Vagina (tissue), 2 donors: ENCODE results near the gene OPRD1. TPM values are rescaled to one million over a fixed set of nuclear protein-coding genes. Genes with fewer than 3 reads are reported as not detected.
"Not testable (repeated sequence)": the region's sequence is repeated elsewhere in the genome, so short reads cannot be mapped to it uniquely, and the experiment has no call there.

ENCODE experiments used
- DNase-seq, 2 donors: peaks; one replicate each; pipeline ENCODE4 v3.0.0-alpha.2; 2017; ENCODE audit errors: extremely low spot score in 2 of 2
- H3K27ac ChIP-seq: fragments of 200-600 bp; sonication (generic); one replicate; pipeline ENCODE4 v1.5.1; 2019
- H3K27me3 ChIP-seq: fragments of 200-600 bp; sonication (generic); one replicate; pipeline ENCODE4 v1.5.1; 2019
- H3K36me3 ChIP-seq, 2 donors: fragments of 200-600 bp; sonication (generic); one replicate each; pipeline ENCODE4 v1.5.1; 2017 to 2019
- H3K4me1 ChIP-seq: fragments of 200-600 bp; sonication (generic); one replicate; pipeline ENCODE4 v1.5.1; 2019
- H3K4me3 ChIP-seq, 2 donors: fragments of 200-600 bp; sonication (generic); 1 replicate in 1 of 2; 2 replicates in 1 of 2; pipeline ENCODE4 v1.5.1; 2016 to 2019
- H3K9me3 ChIP-seq: fragments of 200-600 bp; sonication (generic); one replicate; pipeline ENCODE4 v1.5.1; 2019
- CTCF ChIP-seq, 3 experiments: fragments of 450-650 bp in 2 of 3; fragments of 200-600 bp in 1 of 3; sonication (generic) in 1 of 3; IDR thresholded peaks; one replicate each; pipeline ENCODE4 v1.5.1; 2017 to 2019; ENCODE audit warnings: antibody characterized with exemption in 3 of 3, mild to moderate bottlenecking in 2 of 3, moderate library complexity in 2 of 3
- POLR2A ChIP-seq, 2 donors: fragments of 450-650 bp; IDR thresholded peaks; one replicate each; pipeline ENCODE4 v1.6.1; 2017; ENCODE audit warnings: antibody characterized with exemption in 2 of 2, mild to moderate bottlenecking in 2 of 2, moderate library complexity in 2 of 2
- POLR2AphosphoS5 ChIP-seq, 2 donors: sonication (generic); formaldehyde crosslinking; IDR thresholded peaks; one replicate each; pipeline ENCODE4 v1.9.0; 2017; ENCODE audit warnings: antibody characterized with exemption in 2 of 2, mild to moderate bottlenecking in 2 of 2, low read depth in 1 of 2; ENCODE audit not compliant: insufficient read depth in 1 of 2
- intact Hi-C: fragments of 100-400 bp; cut with DNase I; formaldehyde crosslinking; loops from one replicate; pipeline ENCODE4 v1.15.1; 2023
- total RNA-seq: library from RNA; depleted of rRNA; stranded (reverse); fragments of >200 nt; gene quantifications from one replicate; pipeline ENCODE4 v1.2.3, GENCODE V29; 2016

OPRD1 gene
- total RNA-seq, 1 donor from 2014 or later: 2.2 TPM

DNA sequence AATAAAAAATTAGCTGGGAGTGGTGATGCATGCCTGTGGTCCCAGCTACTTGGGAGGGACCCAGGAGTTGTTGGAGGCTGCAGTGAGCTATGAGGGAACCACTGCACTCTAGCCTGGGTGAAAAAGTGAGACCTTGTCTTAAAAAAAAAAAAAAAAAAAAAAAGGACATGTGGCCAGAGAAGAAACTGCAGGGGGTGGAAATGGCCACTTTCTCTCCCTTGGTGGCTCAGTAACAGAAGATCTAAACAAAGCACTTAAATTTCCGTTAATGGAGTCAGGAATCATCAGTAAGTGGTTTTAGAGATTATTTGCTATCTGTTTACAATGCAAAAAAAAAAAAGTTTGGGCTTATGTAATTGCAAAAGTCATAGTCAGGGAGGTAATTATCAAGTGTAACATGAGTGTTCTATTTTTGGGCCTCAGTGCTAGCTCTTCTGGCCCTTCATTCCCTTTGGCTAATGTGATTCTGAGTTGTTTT, 19.3 kb upstream of the OPRD1 start:
- no peak overlapping the region for H3K27ac ChIP-seq
- H3K9me3 ChIP-seq: no peaks in the 10 kb centered on the region
- DNase-seq: no peak
- no peaks in the 10 kb centered on the region for H3K4me1 ChIP-seq
- no peak overlapping the region for H3K4me3 ChIP-seq
- intact Hi-C loops: no loop called here
- H3K27me3 ChIP-seq: no peaks in the 10 kb centered on the region
- no peak for TF ChIP-seq CTCF (IDR thresholded peaks at IDR 0.05)
- no peak for TF ChIP-seq POLR2A (IDR thresholded peaks at IDR 0.05)
- no peak for TF ChIP-seq POLR2AphosphoS5 (IDR thresholded peaks at IDR 0.05; ENCODE audit: insufficient read depth in 1 of 2, low read depth in 1 of 2)
- no peaks in the 10 kb centered on the region for H3K36me3 ChIP-seq

DNA sequence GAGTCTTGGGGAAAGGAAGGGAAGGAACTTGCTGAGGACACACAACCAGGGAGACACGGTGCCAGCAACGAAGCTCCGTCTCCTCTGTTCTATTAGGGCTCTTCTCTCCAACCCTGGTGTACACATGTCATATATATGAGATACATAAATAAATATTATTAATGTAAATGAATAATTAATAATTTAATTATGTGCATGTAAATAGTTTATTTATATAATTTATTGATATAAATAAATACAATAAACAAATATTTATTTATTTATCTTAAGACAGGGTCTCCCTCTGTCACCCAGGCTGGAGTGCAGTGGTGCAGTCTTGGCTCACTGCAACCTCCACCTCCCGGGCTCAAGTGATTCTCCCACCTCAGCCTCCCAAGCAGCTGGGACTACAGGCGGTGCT, 17.4 kb upstream of the OPRD1 start:
- H3K9me3 ChIP-seq, intact Hi-C loops, H3K4me3 ChIP-seq, H3K27ac ChIP-seq, H3K4me1 ChIP-seq, H3K36me3 ChIP-seq, H3K27me3 ChIP-seq, DNase-seq: not testable (repeated sequence)

GRCh38 chr1:28796352-28797211, 15.4 kb upstream of the OPRD1 start:
- no peak for TF ChIP-seq CTCF (IDR thresholded peaks at IDR 0.05)
- no peak for TF ChIP-seq POLR2A (IDR thresholded peaks at IDR 0.05)
- TF ChIP-seq POLR2AphosphoS5 (IDR thresholded peaks at IDR 0.05; ENCODE audit: insufficient read depth in 1 of 2, low read depth in 1 of 2): no peak
- Histone ChIP-seq H3K27ac (no peak overlapping the region), H3K9me3 (no peaks in the 10 kb centered on the region), H3K27me3 (no peaks in the 10 kb centered on the region), H3K4me3 (no peak overlapping the region), H3K4me1 (no peaks in the 10 kb centered on the region), H3K36me3 (no peaks in the 10 kb centered on the region)
- no peak for DNase-seq
- intact Hi-C loops: no loop called here

DNA sequence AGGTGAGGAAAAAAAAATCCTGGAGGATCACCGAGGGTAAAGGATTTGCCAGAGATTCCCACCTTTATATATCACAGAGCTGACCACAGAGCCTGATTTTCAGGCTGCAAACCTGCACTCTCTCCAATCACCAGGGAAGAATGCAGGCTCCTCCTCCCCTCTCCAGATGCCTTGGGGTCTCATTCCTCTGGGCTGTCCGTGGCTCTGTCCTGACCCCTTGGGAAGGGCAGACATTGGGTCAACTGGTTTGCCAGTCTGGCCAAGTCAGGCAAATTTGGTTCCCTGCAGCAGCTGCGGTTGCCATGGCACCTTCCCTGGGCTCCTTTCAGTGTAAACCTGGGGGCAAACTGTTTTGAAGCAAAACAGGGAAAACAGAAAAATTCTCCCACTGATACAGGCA, 11.6 kb upstream of the OPRD1 start:
- Histone ChIP-seq H3K36me3 (no peaks in the 10 kb centered on the region), H3K4me3 (no peak overlapping the region), H3K4me1 (no peaks in the 10 kb centered on the region), H3K27ac (no peak overlapping the region), H3K9me3 (no peaks in the 10 kb centered on the region), H3K27me3 (no peaks in the 10 kb centered on the region)
- no peak for DNase-seq
- TF ChIP-seq POLR2A (IDR thresholded peaks at IDR 0.05) (no peak), CTCF (IDR thresholded peaks at IDR 0.05) (no peak), POLR2AphosphoS5 (IDR thresholded peaks at IDR 0.05; ENCODE audit: insufficient read depth in 1 of 2, low read depth in 1 of 2) (no peak)
- intact Hi-C loops: no loop called here

GRCh38 chr1:28801461-28801860, 10.5 kb upstream of the OPRD1 start:
- H3K27me3 ChIP-seq: no peaks in the 10 kb centered on the region
- H3K4me1 ChIP-seq: no peaks in the 10 kb centered on the region
- H3K4me3 ChIP-seq: no peak overlapping the region
- no peak overlapping the region for H3K27ac ChIP-seq
- TF ChIP-seq POLR2AphosphoS5 (IDR thresholded peaks at IDR 0.05; ENCODE audit: insufficient read depth in 1 of 2, low read depth in 1 of 2) (no peak), CTCF (IDR thresholded peaks at IDR 0.05) (no peak), POLR2A (IDR thresholded peaks at IDR 0.05) (no peak)
- no peaks in the 10 kb centered on the region for H3K36me3 ChIP-seq
- H3K9me3 ChIP-seq: no peaks in the 10 kb centered on the region
- intact Hi-C loops: no loop called here
- no peak for DNase-seq
